ENCODE data around the gene SH2D1B.

DNA sequence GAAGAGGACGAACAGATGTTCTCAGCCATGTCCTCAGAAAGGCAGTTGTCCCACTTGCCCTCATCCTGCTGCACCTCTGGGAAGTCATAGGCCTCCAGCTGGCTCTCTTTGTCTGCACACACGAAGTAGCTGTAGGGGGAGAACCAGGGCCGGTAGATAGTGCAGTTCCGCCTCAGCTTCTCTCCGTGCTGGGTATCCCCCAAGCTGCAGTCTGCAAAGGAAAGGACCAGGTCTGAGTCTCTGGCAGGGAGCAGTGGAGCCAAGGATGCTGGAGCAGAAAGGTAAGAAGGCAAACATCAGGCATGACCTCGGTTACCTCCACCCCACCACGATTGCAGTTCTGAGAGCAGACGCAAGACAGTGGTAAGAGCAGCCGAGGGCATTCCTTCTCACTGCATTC, 37.5 kb downstream of the SH2D1B start:
- TF ChIP-seq POLR2A (IDR thresholded peaks at IDR 0.05; ENCODE audit: low read depth, low read length) = no peak
- TF ChIP-seq POLR2AphosphoS5 (IDR thresholded peaks at IDR 0.05; ENCODE audit: low read depth, low read length) = no peak

Measured in GM12891 (cell line).